Spleen (tissue), 7 donors: ENCODE results near the gene PTMA.

ENCODE experiments used
- CTCF ChIP-seq, 11 experiments: fragments of 200-600 bp in 7 of 11; fragments of 450-650 bp in 4 of 11; sonication (generic) in 4 of 11; IDR thresholded peaks in 8 of 11; conservative IDR thresholded peaks in 3 of 11; 1 replicate in 7 of 11; 2 replicates in 4 of 11; pipeline versions ENCODE4 v1.4.0 to v1.8.0; 2016 to 2021; ENCODE audit warnings: antibody characterized with exemption in 11 of 11, inconsistent platforms in 4 of 11, mild to moderate bottlenecking in 1 of 11
- POLR2A ChIP-seq, 3 donors: fragments of 450-650 bp; IDR thresholded peaks; one replicate each; pipeline ENCODE4 v1.5.1; 2017; ENCODE audit warnings: antibody characterized with exemption in 3 of 3, mild to moderate bottlenecking in 1 of 3
- donor health status: DM: no; HTN: no; CAD: no; lungs with moderate emphysema.
- donor health status: DM: no; HTN: no; CAD: no.
- donor health status: DM: no; HTN: no; CAD: no.

GRCh38 chr2:231717281-231718171 is 9.2 kb downstream of the PTMA start:
- TF ChIP-seq CTCF (IDR thresholded peaks at IDR 0.05 in 8 of 11, conservative IDR thresholded peaks at IDR 0.05 in 3 of 11) (no peak), POLR2A (IDR thresholded peaks at IDR 0.05) (no peak)
